CD4-positive, alpha-beta T cell treated with Interleukin-2 at 100 ng/mL for 4 hours (primary cell): ENCODE results near the gene GFOD1.
"Not testable (repeated sequence)": the region's sequence is repeated elsewhere in the genome, so short reads cannot be mapped to it uniquely, and the experiment has no call there.

Experiments used
- DNase-seq: peaks from one replicate; pipeline ENCODE4 v3.0.0-alpha.2; 2020; ENCODE audit warnings: low spot score

Gene GFOD1

GRCh38 chr6:13404228-13404891, 83.0 kb downstream of the GFOD1 start:
- no peak for DNase-seq

- no peak for DNase-seq
These were observed 84.7 kb downstream of the GFOD1 start for GRCh38 chr6:13402711-13403110.

DNA sequence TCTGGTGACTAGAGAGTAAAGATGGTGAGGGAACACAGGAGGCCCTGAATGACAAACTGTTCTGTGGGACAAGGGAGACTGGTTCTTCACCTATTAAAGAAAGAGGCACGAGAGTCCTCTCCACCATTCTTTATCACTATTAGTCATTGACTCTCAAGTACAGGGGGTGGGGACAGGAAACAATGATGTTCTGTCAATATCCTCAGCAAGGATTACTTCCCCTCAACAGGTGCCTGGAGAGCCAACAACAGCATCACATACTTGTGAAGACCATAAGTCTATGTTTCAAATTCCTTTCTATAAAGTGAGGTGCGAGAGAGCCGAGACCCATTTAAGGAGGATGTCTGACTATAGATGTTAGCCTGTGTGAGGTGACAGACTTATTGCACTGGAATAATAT, 86.6 kb downstream of the GFOD1 start:
- no peak for DNase-seq

DNA sequence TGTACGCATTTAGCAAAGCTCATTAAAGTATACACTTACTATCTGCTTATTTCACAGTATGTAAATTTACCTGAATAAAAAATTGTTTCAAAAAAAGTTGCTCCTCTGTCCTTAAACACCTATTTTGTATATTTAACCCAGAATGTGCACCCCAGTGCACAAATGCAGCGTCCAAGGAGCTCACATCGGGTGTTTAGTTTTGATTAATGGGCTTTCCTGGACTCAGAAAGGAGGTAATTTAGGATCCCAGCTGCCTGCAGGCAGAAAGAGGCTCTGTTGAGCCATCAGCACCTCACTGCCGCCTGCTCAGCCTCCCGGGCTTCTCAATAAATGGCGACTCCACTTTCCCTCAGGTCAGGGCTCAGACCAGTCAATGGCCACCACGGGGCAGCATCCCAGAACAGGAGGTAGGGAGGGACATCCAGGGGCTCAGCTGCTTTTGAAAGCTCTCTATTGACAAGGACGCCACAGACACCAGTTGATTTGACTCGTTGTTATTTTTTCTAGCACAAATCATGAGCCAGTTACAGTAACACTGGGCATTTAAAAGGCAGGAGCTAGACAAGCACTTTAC, 88.9 kb downstream of the GFOD1 start:
- no peak for DNase-seq

GRCh38 chr6:13398069-13398381, 89.4 kb downstream of the GFOD1 start:
- no peak for DNase-seq

DNA sequence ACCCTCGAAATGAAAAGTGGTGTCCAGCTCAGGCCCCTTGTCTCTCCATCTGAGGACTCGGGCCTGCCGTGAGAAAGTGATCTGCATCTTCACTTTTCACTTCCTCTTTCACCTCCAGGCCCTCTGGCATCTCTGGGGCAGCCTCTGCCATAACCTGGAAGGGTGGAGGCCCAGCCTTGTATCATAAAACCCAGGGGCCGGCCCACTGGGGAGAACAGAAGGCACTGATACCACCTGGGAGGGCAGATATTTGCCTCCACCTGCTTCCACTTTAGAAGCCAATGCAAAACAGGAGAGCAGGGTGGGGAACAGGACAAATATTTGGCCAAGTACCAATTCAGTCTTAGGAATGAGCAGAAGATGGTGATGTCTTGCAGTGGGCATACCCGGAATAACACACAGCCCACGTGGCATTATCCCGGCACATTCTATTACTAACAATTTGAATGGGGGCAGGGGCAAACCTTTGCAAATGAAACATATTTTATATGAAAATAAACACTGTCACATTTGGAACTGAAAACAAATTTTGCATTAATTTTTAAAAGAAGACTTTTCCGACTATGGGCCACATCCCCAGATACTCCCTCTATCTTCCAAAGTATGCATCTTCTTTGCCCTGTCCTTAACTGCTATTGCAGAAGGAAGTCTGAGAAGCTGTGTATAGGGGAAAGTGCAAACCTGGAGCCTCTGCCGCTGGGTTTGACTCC, 89.9 kb downstream of the GFOD1 start:
- DNase-seq = no peak

DNA sequence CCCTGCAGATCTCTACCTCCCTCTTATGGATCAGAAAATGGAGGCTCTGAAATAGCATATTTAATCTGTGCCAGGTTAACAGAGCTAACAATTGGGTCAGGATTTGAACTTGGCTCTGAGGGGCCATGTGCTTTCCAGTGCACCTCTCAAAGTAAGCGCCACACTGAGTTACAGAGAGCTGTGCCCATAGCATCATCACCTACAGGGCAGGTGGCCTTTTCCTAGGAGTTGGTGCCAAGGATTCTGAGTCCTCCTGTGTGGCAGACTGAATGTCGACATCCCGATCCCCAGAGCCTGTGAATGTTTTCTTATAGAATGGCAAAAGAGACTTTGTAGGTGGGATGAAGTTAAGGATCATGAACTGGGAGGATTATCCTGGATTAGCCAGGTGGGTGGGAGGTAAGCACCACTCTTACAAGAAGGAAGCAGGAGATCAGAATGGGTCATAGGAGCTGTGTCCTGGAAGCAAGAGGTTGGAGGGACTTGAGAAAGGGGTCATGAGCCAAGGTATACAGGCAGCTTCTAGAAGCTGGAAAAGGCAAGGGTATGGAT, 91.1 kb downstream of the GFOD1 start:
- DNase-seq = no peak

- no peak for DNase-seq
These were observed 91.8 kb downstream of the GFOD1 start for GRCh38 chr6:13395272-13396237.

- DNase-seq = no peak
These were observed 94.9 kb downstream of the GFOD1 start for GRCh38 chr6:13392462-13392861.

- DNase-seq = no peak
These were observed 95.9 kb downstream of the GFOD1 start for GRCh38 chr6:13391537-13391936.

DNA sequence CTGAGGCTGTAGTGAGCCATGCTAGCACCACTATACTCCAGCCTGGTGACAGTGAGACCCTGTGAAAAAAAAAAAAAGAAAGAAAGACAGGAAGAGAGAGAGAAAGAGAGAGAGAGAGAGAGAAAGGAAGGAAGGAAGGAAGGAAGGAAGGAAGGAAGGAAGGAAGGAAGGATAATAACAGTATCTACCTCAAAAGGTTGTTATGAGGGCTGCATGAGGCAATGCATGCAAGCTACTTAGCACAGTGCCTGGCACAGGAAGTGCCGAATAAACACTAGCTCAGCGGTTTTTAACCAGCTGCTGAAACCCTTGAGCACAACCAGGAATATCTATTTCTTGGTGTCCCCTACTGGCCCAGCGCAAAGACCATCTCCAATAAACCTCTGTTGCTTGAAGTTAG, 96.7 kb downstream of the GFOD1 start:
- peak; percentile 17 for DNase-seq

GRCh38 chr6:13389237-13389636, 98.2 kb downstream of the GFOD1 start:
- DNase-seq = not testable (repeated sequence)

- not testable (repeated sequence) for DNase-seq
These were observed 98.6 kb downstream of the GFOD1 start for GRCh38 chr6:13388769-13389168.

DNA sequence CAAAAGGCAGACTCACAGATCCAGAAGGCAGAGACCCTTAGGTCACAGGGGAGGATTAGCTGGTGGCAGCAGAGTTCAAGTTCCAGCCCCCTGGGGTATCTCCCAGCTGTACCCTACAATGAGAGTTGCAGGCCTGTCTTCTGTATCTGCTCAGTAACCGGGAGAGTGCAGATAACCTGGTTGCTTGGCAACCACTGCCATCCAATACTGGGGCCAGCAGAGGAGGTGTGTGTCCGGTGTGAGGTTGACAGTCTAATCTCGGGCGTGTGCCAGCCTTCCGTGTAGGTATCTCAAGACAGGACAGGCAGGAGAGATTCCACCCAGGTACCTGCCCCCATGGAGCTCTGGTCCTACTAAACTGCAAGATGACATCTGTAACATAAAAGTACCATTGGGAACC, 102.4 kb downstream of the GFOD1 start:
- DNase-seq = no peak

GRCh38 chr6:13384506-13384905, 102.9 kb downstream of the GFOD1 start:
- DNase-seq = no peak

- peak; percentile 73 for DNase-seq
These were observed 103.9 kb downstream of the GFOD1 start for GRCh38 chr6:13383328-13384163.

DNA sequence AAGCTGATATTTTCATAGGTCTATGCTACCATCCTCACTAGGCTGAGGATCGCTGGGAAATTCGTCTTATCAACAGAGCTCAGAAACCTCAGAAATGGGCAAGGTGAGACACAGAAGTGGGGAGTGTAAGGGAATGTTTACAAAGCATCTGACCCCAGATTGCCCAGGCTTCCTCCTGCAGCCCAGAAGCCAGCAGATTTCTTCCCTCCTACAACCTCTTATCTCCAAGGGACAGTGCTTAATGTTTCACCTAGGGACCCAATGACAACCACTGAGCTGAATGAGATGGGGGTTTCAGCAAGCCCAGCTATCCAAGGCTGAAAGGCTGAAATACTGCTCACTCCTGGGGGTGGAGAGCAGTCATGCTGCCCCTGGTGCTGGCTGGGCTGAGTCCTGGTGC, 106.6 kb downstream of the GFOD1 start:
- DNase-seq = no peak

- no peak for DNase-seq
These were observed 108.5 kb downstream of the GFOD1 start for GRCh38 chr6:13378669-13379590.

GRCh38 chr6:13377054-13377758, 110.2 kb downstream of the GFOD1 start:
- DNase-seq = no peak
